Measurements from ENCODE around the gene BABAM2.

BABAM2 gene

DNA sequence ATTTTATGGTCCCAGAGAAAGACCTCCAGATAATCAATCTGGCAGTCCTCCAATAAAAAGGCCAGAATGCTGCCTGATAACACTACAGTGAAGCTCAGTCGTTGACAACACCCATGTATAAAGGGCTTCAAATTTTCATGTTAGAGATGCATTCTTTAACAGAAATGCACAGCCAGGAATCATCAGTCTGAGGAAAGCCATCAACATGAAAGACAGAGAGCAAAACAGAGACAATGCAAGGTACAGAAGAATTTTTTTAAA, 13.8 kb downstream of the BABAM2 start:
- TF ChIP-seq, protein P1, sequence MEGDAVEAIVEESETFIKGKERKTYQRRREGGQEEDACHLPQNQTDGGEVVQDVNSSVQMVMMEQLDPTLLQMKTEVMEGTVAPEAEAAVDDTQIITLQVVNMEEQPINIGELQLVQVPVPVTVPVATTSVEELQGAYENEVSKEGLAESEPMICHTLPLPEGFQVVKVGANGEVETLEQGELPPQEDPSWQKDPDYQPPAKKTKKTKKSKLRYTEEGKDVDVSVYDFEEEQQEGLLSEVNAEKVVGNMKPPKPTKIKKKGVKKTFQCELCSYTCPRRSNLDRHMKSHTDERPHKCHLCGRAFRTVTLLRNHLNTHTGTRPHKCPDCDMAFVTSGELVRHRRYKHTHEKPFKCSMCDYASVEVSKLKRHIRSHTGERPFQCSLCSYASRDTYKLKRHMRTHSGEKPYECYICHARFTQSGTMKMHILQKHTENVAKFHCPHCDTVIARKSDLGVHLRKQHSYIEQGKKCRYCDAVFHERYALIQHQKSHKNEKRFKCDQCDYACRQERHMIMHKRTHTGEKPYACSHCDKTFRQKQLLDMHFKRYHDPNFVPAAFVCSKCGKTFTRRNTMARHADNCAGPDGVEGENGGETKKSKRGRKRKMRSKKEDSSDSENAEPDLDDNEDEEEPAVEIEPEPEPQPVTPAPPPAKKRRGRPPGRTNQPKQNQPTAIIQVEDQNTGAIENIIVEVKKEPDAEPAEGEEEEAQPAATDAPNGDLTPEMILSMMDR (IDR thresholded peaks at IDR 0.05): no peak
- H3K36me3 ChIP-seq (ENCODE audit: control insufficient read depth, insufficient read depth, low read length): no peaks in the 10 kb centered on the region
- H3K27me3 ChIP-seq (ENCODE audit: control insufficient read depth, insufficient read depth, low read length): no peaks in the 10 kb centered on the region
- H3K4me3 ChIP-seq (ENCODE audit: low read depth, low read length): no peak overlapping the region
- no peak overlapping the region for H3K9ac ChIP-seq
- no peaks in the 10 kb centered on the region for H3K9me3 ChIP-seq (ENCODE audit: control insufficient read depth, low read length)
- no peak overlapping the region for H2AFZ ChIP-seq
- no peak overlapping the region for H3K27ac ChIP-seq
- H3K79me2 ChIP-seq: no peaks in the 10 kb centered on the region
- no peak overlapping the region for H3K4me2 ChIP-seq (ENCODE audit: low read length)
- H3K4me1 ChIP-seq: no peaks in the 10 kb centered on the region

DNA sequence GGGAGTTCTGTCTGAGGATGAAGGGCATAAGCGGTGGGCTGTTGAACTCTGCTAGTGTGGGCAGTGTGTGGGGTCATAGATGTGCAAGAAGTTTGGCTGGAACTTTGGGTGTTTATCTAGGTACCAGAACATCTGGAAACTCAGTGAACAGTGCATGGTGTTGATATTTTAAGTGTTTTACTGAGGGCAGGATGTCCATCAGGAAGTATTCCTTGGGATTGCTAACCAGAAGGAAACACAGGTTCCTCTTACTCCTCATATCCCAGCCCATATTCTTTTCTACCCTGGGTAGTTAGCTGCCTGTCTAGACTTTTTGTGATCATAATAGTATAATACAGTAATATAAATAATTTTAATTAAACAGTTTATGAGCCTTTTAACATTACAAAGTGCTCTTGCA, 15.5 kb downstream of the BABAM2 start:
- no peaks in the 10 kb centered on the region for H3K27me3 ChIP-seq (ENCODE audit: control insufficient read depth, insufficient read depth, low read length)
- H3K9ac ChIP-seq: no peak overlapping the region
- H2AFZ ChIP-seq: no peak overlapping the region
- no peaks in the 10 kb centered on the region for H3K9me3 ChIP-seq (ENCODE audit: control insufficient read depth, low read length)
- TF ChIP-seq, protein P1 (IDR thresholded peaks at IDR 0.05): no peak
- H3K27ac ChIP-seq: no peak overlapping the region
- H3K4me1 ChIP-seq: no peaks in the 10 kb centered on the region
- no peak overlapping the region for H3K4me2 ChIP-seq (ENCODE audit: low read length)
- H3K36me3 ChIP-seq (ENCODE audit: control insufficient read depth, insufficient read depth, low read length): no peaks in the 10 kb centered on the region
- H3K4me3 ChIP-seq (ENCODE audit: low read depth, low read length): no peak overlapping the region
- H3K79me2 ChIP-seq: no peaks in the 10 kb centered on the region

DNA sequence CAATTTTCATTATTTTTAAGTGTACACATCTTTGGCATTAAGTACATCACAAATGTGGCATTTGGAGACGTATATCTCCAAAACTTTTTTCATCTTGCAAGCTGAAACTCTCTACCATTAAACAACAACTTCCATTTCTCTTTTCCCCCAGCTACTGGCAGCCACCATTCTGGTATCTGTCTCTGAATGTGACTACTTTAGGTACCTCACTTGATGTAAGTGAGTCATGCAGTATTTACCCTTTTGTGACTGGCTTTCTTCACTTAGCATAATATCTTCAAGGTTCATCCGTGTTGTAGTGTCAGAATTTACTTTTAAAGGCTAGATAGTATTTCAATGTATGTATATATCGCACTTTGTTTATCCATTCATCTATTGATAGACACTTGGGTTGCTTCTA, 17.0 kb downstream of the BABAM2 start:
- no peak overlapping the region for H3K9ac ChIP-seq
- no peak overlapping the region for H3K4me2 ChIP-seq (ENCODE audit: low read length)
- H3K9me3 ChIP-seq (ENCODE audit: control insufficient read depth, low read length): no peaks in the 10 kb centered on the region
- no peaks in the 10 kb centered on the region for H3K79me2 ChIP-seq
- H3K4me3 ChIP-seq (ENCODE audit: low read depth, low read length): no peak overlapping the region
- no peak overlapping the region for H3K27ac ChIP-seq
- no peaks in the 10 kb centered on the region for H3K4me1 ChIP-seq
- no peak overlapping the region for H2AFZ ChIP-seq
- H3K27me3 ChIP-seq (ENCODE audit: control insufficient read depth, insufficient read depth, low read length): no peaks in the 10 kb centered on the region
- TF ChIP-seq, protein P1 (IDR thresholded peaks at IDR 0.05): no peak
- no peaks in the 10 kb centered on the region for H3K36me3 ChIP-seq (ENCODE audit: control insufficient read depth, insufficient read depth, low read length)

DNA sequence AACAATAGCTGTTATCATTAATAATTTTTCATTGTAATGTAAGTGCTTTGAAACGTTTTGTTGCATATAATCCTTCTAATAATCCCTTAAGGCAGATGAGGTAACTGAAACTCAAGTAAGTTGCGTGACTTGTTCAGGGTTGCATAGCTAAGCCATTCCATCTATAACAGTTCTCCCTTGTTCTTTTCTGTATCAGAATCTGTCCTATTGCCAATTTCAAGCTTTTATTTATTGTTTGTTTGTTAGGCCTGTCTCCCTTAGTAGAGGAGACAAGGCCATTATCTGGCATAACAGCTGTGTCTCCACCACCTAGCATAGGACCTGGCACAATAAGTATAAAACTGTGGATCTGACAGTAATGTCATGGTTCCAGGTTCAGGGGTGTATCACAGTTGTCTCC, 19.4 kb downstream of the BABAM2 start:
- TF ChIP-seq, protein P1 (IDR thresholded peaks at IDR 0.05): no peak
- Histone ChIP-seq H3K36me3 (ENCODE audit: control insufficient read depth, insufficient read depth, low read length) (no peaks in the 10 kb centered on the region), H3K9ac (no peak overlapping the region), H3K4me3 (ENCODE audit: low read depth, low read length) (no peak overlapping the region), H3K27ac (no peak overlapping the region), H3K9me3 (ENCODE audit: control insufficient read depth, low read length) (no peaks in the 10 kb centered on the region), H3K4me2 (ENCODE audit: low read length) (no peak overlapping the region), H3K27me3 (ENCODE audit: control insufficient read depth, insufficient read depth, low read length) (no peaks in the 10 kb centered on the region), H3K4me1 (peaks cover 1% of the 10 kb centered on the region), H2AFZ (no peak overlapping the region), H3K79me2 (no peaks in the 10 kb centered on the region)

DNA sequence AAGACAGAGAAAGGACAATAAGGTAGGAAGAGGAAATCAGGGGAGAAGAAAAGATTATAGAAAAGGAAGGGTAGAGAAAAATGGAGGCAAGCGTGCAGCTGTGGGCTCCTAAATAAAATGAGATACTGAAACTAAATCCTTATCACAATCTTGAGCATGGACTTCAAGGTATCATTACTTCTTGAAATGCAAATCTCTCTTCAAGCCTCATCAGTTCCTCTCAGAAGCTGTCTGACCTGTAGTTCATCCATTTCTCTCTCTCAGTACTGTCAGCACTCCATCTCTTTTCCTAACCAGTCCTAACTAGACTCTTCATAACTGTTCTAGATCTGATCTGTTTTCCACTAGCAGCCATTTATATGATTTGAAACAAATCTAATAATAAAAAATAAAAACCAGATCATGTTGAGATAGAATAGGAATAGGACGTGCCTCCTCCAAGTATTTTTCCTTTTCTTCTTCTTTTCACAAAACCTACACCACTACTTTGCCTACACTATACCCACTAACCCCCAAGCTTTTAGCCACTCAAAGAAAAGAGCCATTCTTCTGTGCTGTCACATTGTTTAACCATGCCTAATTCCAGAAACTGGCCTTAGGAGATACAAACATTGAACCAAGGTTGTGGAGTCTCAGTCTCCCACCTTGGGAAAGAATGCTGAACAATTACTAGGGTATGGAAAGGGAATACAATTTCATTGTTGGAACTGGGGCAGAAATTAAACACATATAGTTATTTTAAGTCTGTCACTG, 21.1 kb downstream of the BABAM2 start:
- TF ChIP-seq, protein P1 (IDR thresholded peaks at IDR 0.05): no peak
- peaks cover 13% of the 10 kb centered on the region for H3K4me1 ChIP-seq
- H2AFZ ChIP-seq: no peak overlapping the region
- H3K36me3 ChIP-seq (ENCODE audit: control insufficient read depth, insufficient read depth, low read length): no peaks in the 10 kb centered on the region
- H3K27me3 ChIP-seq (ENCODE audit: control insufficient read depth, insufficient read depth, low read length): no peaks in the 10 kb centered on the region
- no peaks in the 10 kb centered on the region for H3K79me2 ChIP-seq
- no peak overlapping the region for H3K4me2 ChIP-seq (ENCODE audit: low read length)
- no peaks in the 10 kb centered on the region for H3K9me3 ChIP-seq (ENCODE audit: control insufficient read depth, low read length)
- H3K27ac ChIP-seq: no peak overlapping the region
- no peak overlapping the region for H3K9ac ChIP-seq
- no peak overlapping the region for H3K4me3 ChIP-seq (ENCODE audit: low read depth, low read length)

All from parathyroid adenoma (tissue), 2 donors.